Glutamatergic neuron (in vitro differentiated cells): ENCODE measurements around the gene KCNJ4. TPM values are rescaled to one million over a fixed set of nuclear protein-coding genes. Genes with fewer than 3 reads are reported as not detected.
"Not testable (repeated sequence)": the region's sequence is repeated elsewhere in the genome, so short reads cannot be mapped to it uniquely, and the experiment has no call there.

Experiments
- DNase-seq: peaks from one replicate; pipeline ENCODE4 v3.0.0; 2022
- H3K27ac Mint-ChIP-seq: one replicate; pipeline ENCODE4 v1.8.0; 2020; ENCODE audit warnings: mild to moderate bottlenecking, mixed read lengths, inconsistent platforms; ENCODE audit not compliant: unreplicated experiment
- H3K27me3 Mint-ChIP-seq: one replicate; pipeline ENCODE4 v1.8.0; 2020; ENCODE audit warnings: mild to moderate bottlenecking, moderate library complexity, mixed read lengths, inconsistent platforms; ENCODE audit not compliant: unreplicated experiment
- H3K36me3 Mint-ChIP-seq: one replicate; pipeline ENCODE4 v1.8.0; 2020; ENCODE audit warnings: mild to moderate bottlenecking, mixed read lengths, inconsistent platforms; ENCODE audit not compliant: unreplicated experiment
- H3K4me1 Mint-ChIP-seq: one replicate; pipeline ENCODE4 v1.8.0; 2020; ENCODE audit warnings: mild to moderate bottlenecking, low read depth, mixed read lengths, inconsistent platforms; ENCODE audit not compliant: unreplicated experiment
- H3K4me3 Mint-ChIP-seq: one replicate; pipeline ENCODE4 v1.8.0; 2020; ENCODE audit warnings: mild to moderate bottlenecking, mixed read lengths, inconsistent platforms; ENCODE audit not compliant: unreplicated experiment
- H3K9me3 Mint-ChIP-seq: one replicate; pipeline ENCODE4 v1.8.0; 2020; ENCODE audit warnings: mild to moderate bottlenecking, moderate library complexity, mixed read lengths, inconsistent platforms; ENCODE audit not compliant: unreplicated experiment
- total RNA-seq: library from RNA; stranded (reverse); fragmentation: NEBNext Ultra II Directional; extraction: Animal tissue kit (Norgen Biotek cat#: 25700); gene quantifications from one replicate; pipeline ENCODE4 v1.2.1, GENCODE V29; 2021; ENCODE audit not compliant: unreplicated experiment
- TF ChIP-seq, protein P1 (sequence below): fragments of 200-600 bp; sonication (generic); IDR thresholded peaks from one replicate; pipeline ENCODE4 v1.5.0; 2021; ENCODE audit not compliant: partially characterized antibody, unreplicated experiment

Gene KCNJ4
- total RNA-seq, 1 donor from 2014 or later, result 0.86 TPM

- peak overlapping the region; percentile 75 for H3K27ac Mint-ChIP-seq
- DNase-seq, result peak; percentile 90
- peaks cover 6% of the 10 kb centered on the region for H3K27me3 Mint-ChIP-seq
These were observed 56.2 kb downstream of the KCNJ4 start for GRCh38 chr22:38398609-38399461.

DNA sequence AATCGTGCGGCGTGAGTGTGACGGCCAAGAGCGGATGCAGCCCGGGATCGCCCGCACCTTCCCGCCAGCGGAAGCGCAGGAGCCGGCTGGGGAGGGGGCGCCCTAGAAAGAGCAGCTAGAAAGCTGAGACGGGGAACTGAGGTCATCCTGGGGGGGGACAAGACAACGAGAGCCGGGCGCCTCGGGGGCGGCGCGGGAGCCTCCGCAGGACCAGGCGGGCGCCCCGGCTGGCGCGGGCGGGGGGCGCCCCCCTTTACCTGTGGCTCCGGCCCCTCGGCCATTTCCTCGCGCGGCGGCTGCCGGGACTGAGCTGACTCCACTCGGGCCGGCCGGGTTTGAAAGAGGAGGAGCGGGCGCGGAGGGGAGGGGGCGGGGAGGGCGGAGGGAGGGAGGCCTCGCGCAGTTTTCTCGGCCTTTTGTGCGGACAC lies 56.8 kb downstream of the KCNJ4 start:
- peak overlapping the region; percentile 75 for H3K27ac Mint-ChIP-seq
- H3K27me3 Mint-ChIP-seq, H3K36me3 Mint-ChIP-seq, H3K9me3 Mint-ChIP-seq: not testable (repeated sequence)
- peak overlapping the region; percentile 75 for H3K4me3 Mint-ChIP-seq
- H3K4me1 Mint-ChIP-seq, result peaks cover 22% of the 10 kb centered on the region
- peak; percentile 86 for DNase-seq

More at GRCh38 chr22:38398609-38399461, 56.2 kb downstream of the KCNJ4 start:
- Mint-ChIP-seq H3K4me1 (peaks cover 21% of the 10 kb centered on the region), H3K9me3 (peaks cover 9% of the 10 kb centered on the region), H3K4me3 (peak overlapping the region; percentile 82), H3K36me3 (no peaks in the 10 kb centered on the region)
- TF ChIP-seq, protein P1, sequence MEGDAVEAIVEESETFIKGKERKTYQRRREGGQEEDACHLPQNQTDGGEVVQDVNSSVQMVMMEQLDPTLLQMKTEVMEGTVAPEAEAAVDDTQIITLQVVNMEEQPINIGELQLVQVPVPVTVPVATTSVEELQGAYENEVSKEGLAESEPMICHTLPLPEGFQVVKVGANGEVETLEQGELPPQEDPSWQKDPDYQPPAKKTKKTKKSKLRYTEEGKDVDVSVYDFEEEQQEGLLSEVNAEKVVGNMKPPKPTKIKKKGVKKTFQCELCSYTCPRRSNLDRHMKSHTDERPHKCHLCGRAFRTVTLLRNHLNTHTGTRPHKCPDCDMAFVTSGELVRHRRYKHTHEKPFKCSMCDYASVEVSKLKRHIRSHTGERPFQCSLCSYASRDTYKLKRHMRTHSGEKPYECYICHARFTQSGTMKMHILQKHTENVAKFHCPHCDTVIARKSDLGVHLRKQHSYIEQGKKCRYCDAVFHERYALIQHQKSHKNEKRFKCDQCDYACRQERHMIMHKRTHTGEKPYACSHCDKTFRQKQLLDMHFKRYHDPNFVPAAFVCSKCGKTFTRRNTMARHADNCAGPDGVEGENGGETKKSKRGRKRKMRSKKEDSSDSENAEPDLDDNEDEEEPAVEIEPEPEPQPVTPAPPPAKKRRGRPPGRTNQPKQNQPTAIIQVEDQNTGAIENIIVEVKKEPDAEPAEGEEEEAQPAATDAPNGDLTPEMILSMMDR, result no peak

- DNase-seq, result peak; percentile 53
These were observed 57.6 kb downstream of the KCNJ4 start for GRCh38 chr22:38397189-38398085.

DNA sequence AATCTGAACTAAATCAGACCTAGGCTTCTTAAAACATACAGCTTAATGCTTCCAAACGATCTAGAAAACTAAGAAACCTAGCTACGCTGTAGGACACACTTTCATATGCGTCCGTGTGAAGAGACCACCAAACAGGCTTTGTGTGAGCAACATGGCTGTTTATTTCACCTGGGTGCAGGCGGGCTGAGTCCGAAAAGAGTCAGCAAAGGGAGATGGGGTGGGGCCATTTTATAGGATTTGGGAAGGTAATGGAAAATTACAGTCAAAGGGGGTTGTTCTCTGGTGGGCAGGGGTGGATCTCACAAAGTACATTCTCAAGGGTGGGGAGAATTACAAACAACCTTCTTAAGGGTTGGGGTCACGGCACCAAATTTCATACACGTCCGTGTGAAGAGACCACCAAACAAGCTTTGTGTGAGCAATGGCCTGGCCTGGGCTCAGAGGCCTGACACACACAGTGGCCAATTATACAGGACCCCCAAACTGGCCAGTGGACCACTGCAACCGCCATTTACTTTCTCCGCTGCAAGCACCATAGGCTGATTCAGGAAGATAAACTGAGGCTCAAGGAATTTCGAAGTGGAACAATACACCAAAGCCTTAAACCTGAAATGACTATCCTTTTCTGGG lies 58.4 kb downstream of the KCNJ4 start:
- H3K27ac Mint-ChIP-seq, result peak overlapping the region; percentile 90
- H3K4me1 Mint-ChIP-seq, result peaks cover 27% of the 10 kb centered on the region
- not testable (repeated sequence) for H3K36me3 Mint-ChIP-seq, DNase-seq, H3K27me3 Mint-ChIP-seq, H3K9me3 Mint-ChIP-seq
- peak overlapping the region; percentile 82 for H3K4me3 Mint-ChIP-seq

More at GRCh38 chr22:38397189-38398085, 57.6 kb downstream of the KCNJ4 start:
- Mint-ChIP-seq H3K27me3 (peaks cover 3% of the 10 kb centered on the region), H3K27ac (peak overlapping the region; percentile 25), H3K36me3 (no peaks in the 10 kb centered on the region), H3K4me1 (peaks cover 27% of the 10 kb centered on the region), H3K9me3 (peaks cover 8% of the 10 kb centered on the region), H3K4me3 (peak overlapping the region; percentile 82)
- TF ChIP-seq, protein P1, result no peak

DNA sequence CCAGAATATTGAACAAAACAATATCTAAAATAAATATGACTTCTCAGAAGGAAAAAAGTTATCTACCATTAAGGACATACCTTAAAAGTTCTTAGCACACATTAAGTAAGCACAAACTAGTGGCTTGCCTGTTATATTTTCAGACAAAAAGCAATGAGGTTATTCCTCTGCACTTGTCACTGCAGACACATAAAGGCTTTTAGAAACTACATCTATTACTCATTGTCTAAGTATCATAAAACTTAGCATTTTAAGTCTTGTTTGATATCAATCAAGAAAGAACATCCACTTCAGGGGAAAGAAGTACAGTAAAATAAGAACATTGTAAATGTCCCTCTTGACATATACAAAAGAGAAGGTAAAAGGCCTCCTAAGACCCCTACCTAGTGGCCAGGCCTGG lies 59.1 kb downstream of the KCNJ4 start:
- not testable (repeated sequence) for H3K36me3 Mint-ChIP-seq, H3K9me3 Mint-ChIP-seq, DNase-seq, H3K27me3 Mint-ChIP-seq
- H3K27ac Mint-ChIP-seq, result peak overlapping the region; percentile 90
- peak overlapping the region; percentile 82 for H3K4me3 Mint-ChIP-seq
- peaks cover 22% of the 10 kb centered on the region for H3K4me1 Mint-ChIP-seq

DNA sequence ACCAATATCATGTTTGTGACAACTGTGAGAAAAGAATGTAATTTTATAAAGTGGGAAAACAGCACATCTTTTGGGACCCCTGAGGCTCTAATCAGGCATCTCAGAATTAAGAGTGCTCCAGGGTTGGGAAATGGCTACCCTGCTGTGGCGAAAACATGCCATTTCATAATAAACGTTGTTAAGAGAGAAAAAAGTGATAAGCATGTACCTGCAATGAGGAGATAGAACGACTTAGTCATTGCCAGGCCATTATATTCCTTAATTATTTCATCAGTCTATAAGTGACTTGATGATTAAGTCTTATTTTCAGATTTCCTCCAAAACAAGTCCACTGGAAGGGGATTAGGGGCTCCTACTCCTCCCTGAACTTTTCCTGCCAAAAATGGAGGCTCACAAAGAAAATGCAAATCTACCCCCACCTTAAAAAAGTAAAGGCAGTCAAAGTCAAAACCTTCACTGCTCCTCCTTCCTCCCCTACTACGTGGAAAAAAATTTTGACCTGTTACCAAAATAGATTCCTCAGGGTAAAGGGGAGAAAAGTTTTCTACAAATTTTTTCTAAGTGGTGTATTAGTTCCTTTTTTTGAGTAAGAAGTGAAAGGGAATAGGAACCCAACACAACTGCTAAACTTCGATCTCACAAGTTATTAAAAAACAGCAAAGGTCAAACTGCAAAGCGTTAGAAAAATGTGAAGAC lies 59.9 kb downstream of the KCNJ4 start:
- not testable (repeated sequence) for H3K27me3 Mint-ChIP-seq, H3K27ac Mint-ChIP-seq, H3K9me3 Mint-ChIP-seq, DNase-seq, H3K36me3 Mint-ChIP-seq
- Mint-ChIP-seq H3K4me1 (peaks cover 20% of the 10 kb centered on the region), H3K4me3 (peak overlapping the region; percentile 31)

- H3K27ac Mint-ChIP-seq, H3K4me3 Mint-ChIP-seq, H3K36me3 Mint-ChIP-seq, H3K27me3 Mint-ChIP-seq, H3K9me3 Mint-ChIP-seq, DNase-seq: not testable (repeated sequence)
- H3K4me1 Mint-ChIP-seq, result peaks cover 20% of the 10 kb centered on the region
These were observed 65.6 kb downstream of the KCNJ4 start for GRCh38 chr22:38389428-38389818.

DNA sequence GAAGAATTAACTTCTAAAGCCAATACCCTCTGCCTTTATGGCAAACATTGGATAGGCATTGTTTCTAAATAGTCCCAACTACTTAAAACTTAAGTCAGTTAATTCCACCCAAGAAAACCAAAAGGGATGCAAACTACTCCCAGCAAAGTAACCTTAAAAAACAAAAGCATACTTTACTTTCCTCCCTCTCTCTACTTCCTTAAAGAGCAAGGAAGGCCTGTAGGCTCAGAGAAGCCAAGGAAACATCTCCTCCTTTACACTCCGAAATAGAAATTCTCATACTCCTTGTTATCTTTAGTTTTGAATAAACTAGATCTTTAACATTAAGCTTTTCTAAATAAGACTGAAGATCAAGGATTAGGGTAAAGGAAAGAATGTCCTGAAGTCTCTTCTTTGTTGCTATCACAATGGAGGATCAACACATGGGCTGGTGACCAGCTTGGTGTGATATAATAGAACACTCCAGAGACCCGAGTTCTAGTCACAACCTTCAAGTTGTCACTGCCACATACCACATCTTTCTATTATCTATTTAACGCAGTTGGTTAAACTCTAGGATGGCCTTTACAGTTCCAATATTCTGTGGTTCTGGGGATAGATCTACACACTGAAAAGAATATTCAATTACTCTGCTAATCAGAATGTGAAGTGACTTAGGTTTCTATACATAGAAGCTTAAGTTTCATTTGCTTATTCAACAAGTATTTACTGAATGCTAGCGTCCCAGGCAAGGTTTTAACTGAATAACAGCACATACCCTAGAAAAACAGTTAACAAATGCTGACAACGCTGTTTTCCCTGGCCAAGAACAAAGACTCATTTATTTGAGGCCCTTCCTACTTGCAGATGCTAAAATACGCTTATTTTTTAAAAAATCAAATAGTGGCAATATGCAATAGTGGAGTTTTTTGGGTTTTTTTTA lies 66.2 kb downstream of the KCNJ4 start:
- peaks cover 17% of the 10 kb centered on the region for H3K4me1 Mint-ChIP-seq

More for the DNA sequence above, 66.2 kb downstream of the KCNJ4 start:
- not testable (repeated sequence) for H3K27me3 Mint-ChIP-seq, H3K9me3 Mint-ChIP-seq, H3K36me3 Mint-ChIP-seq, H3K4me3 Mint-ChIP-seq, DNase-seq, H3K27ac Mint-ChIP-seq
